GM12878 (cell line): ENCODE measurements around the gene RBM19. TPM values are rescaled to one million over a fixed set of nuclear protein-coding genes. Genes with fewer than 3 reads are reported as not detected.

Experiments
- ATAC-seq: fragments of 200-7000 bp; cut with Tn5 transposase; 3 replicates; pipeline ENCODE4 v1.9.1; 2020; ENCODE audit warnings: mild to moderate bottlenecking, moderate library complexity
- BruUV-seq: library from RNA; stranded (reverse); fragments of 400-500 nt; replicated peaks from 2 replicates; lab custom pipeline; 2021; lab: Mats Ljungman, UMichigan
- CTCF ChIA-PET: fragments of 300-600 bp; sonication (Branson Sonifier 250); formaldehyde crosslinking; extraction: SDS; loops from one replicate; lab custom pipeline; 2021; ENCODE audit warnings: inconsistent platforms; lab: Yijun Ruan, JAX
- POLR2A ChIA-PET: fragments of 350-600 bp; formaldehyde crosslinking; extraction: SDS; loops from one replicate; lab custom pipeline; 2021; ENCODE audit warnings: inconsistent platforms; lab: Charles Lee
- RAD21 ChIA-PET: fragments of 300-600 bp; sonication (Branson Sonifier 250); formaldehyde crosslinking; loops from one replicate; lab custom pipeline; 2023; ENCODE audit warnings: antibody characterized with exemption; ENCODE audit not compliant: unreplicated experiment; lab: Charles Lee
- SMC1A ChIA-PET: fragments of 300-600 bp; sonication (Branson Sonifier 250); formaldehyde crosslinking; loops from one replicate; lab custom pipeline; 2023; ENCODE audit not compliant: unreplicated experiment, uncharacterized antibody; lab: Charles Lee
- DNase-seq: peaks from one replicate; pipeline ENCODE4 v3.0.0-alpha.2; 2011; ENCODE audit warnings: low read depth, low spot score
- FAIRE-seq: peaks from 3 replicates; lab custom pipeline; 2011; peaks lifted over from hg19 to GRCh38; lab: Jason Lieb, UNC
- H2AFZ ChIP-seq: 2 replicates; pipeline ENCODE4 v1.6.0; 2011; ENCODE audit warnings: low read depth, low read length, control low read depth; ENCODE audit not compliant: control insufficient read depth
- H3K27ac ChIP-seq: 2 replicates; pipeline ENCODE4 v1.5.1; 2011; ENCODE audit warnings: control low read depth; ENCODE audit not compliant: control insufficient read depth, insufficient read depth
- H3K27me3 ChIP-seq, 2 experiments: replicated peaks in 1 of 2; 2 replicates each; pipeline versions ENCODE4 v1.6.0 to v1.6.1; 2011; ENCODE audit warnings: low read length in 1 of 2; ENCODE audit not compliant: control insufficient read depth in 2 of 2, insufficient read depth in 2 of 2
- H3K36me3 ChIP-seq, 2 experiments: 2 replicates each; pipeline ENCODE4 v1.5.1; 2011; ENCODE audit warnings: low read length in 1 of 2; ENCODE audit not compliant: control insufficient read depth in 2 of 2, insufficient read depth in 2 of 2
- H3K4me1 ChIP-seq: 2 replicates; pipeline ENCODE4 v1.6.1; 2011; ENCODE audit warnings: mild to moderate bottlenecking, low read length, moderate library complexity, mixed read lengths; ENCODE audit not compliant: control insufficient read depth, insufficient read depth
- H3K4me2 ChIP-seq: 2 replicates; pipeline ENCODE4 v1.6.0; 2011; ENCODE audit warnings: control low read depth; ENCODE audit not compliant: control insufficient read depth, insufficient read depth
- H3K4me3 ChIP-seq: fragments of 200-600 bp; sonication (generic); 2 replicates; pipeline ENCODE4 v1.5.1; 2016
- H3K79me2 ChIP-seq: 2 replicates; pipeline ENCODE4 v1.6.0; 2011; ENCODE audit warnings: low read length; ENCODE audit not compliant: control insufficient read depth, insufficient read depth
- H3K9ac ChIP-seq: 2 replicates; pipeline ENCODE4 v1.8.0; 2011; ENCODE audit warnings: low read length, control low read depth, mixed read lengths; ENCODE audit not compliant: control insufficient read depth, insufficient read depth
- H3K9me3 ChIP-seq: replicated peaks from 3 replicates; pipeline ENCODE4 v1.5.1; 2011; ENCODE audit warnings: mild to moderate bottlenecking, low read length; ENCODE audit not compliant: control insufficient read depth, insufficient read depth
- H4K20me1 ChIP-seq: 2 replicates; pipeline ENCODE4 v1.6.0; 2011; ENCODE audit not compliant: control insufficient read depth, insufficient read depth
- ASH2L ChIP-seq: fragments of 300-600, 200-600 bp; sonication (generic); IDR thresholded peaks from 2 replicates; pipeline ENCODE4 v1.6.1; 2017; ENCODE audit warnings: low read depth, mild to moderate bottlenecking, borderline replicate concordance
- CREB1 ChIP-seq: IDR thresholded peaks from 2 replicates; pipeline ENCODE4 v1.6.1; 2012; ENCODE audit warnings: low read depth, mild to moderate bottlenecking, inconsistent platforms
- GATAD2B ChIP-seq: fragments of 450-650 bp; conservative IDR thresholded peaks from 2 replicates; pipeline ENCODE4 v1.6.1; 2017; ENCODE audit warnings: low read depth, mild to moderate bottlenecking, moderate library complexity
- IRF5 ChIP-seq: fragments of 450-650 bp; IDR thresholded peaks from 2 replicates; pipeline ENCODE4 v1.6.1; 2017; ENCODE audit warnings: borderline replicate concordance
- MEF2A ChIP-seq: IDR thresholded peaks from 2 replicates; pipeline ENCODE4 v1.6.1; 2011; ENCODE audit warnings: low read depth, mild to moderate bottlenecking, low read length, moderate library complexity; ENCODE audit not compliant: insufficient read depth
- MEF2B ChIP-seq: fragments of 450-650 bp; IDR thresholded peaks from 2 replicates; pipeline ENCODE4 v1.6.1; 2018; ENCODE audit warnings: mild to moderate bottlenecking, moderate library complexity; ENCODE audit not compliant: partially characterized antibody, poor library complexity, severe bottlenecking
- NR2C2 ChIP-seq: IDR thresholded peaks from 2 replicates; pipeline ENCODE4 v1.6.1; 2011; ENCODE audit warnings: borderline replicate concordance, low read depth; ENCODE audit not compliant: control insufficient read depth, insufficient read length
- NR2F1 ChIP-seq: fragments of 450-650 bp; conservative IDR thresholded peaks from 2 replicates; pipeline ENCODE4 v1.6.1; 2017; ENCODE audit warnings: mild to moderate bottlenecking
- PAX8 ChIP-seq: fragments of 450-650 bp; IDR thresholded peaks from 2 replicates; pipeline ENCODE4 v1.6.1; 2017; ENCODE audit warnings: mild to moderate bottlenecking, moderate library complexity
- PBX3 ChIP-seq: IDR thresholded peaks from 2 replicates; pipeline ENCODE4 v1.6.1; 2011; ENCODE audit warnings: mild to moderate bottlenecking, low read depth, low read length, moderate library complexity; ENCODE audit not compliant: insufficient replicate concordance
- RELA ChIP-seq: fragments of 450-650 bp; IDR thresholded peaks from 2 replicates; pipeline ENCODE4 v1.8.0; 2014; ENCODE audit warnings: borderline replicate concordance; ENCODE audit not compliant: partially characterized antibody
- RELB ChIP-seq: fragments of 450-650 bp; IDR thresholded peaks from 2 replicates; pipeline ENCODE4 v1.6.1; 2017; ENCODE audit warnings: low read depth, mild to moderate bottlenecking, moderate library complexity
- SIX5 ChIP-seq: IDR thresholded peaks from 2 replicates; pipeline ENCODE4 v1.6.1; 2011; ENCODE audit warnings: mild to moderate bottlenecking, low read depth, low read length, moderate library complexity; ENCODE audit not compliant: severe bottlenecking
- ZBTB40 ChIP-seq: fragments of 450-650 bp; IDR thresholded peaks from 2 replicates; pipeline ENCODE4 v1.6.1; 2016; ENCODE audit warnings: mild to moderate bottlenecking, moderate library complexity, borderline replicate concordance
- ZNF274 ChIP-seq: IDR thresholded peaks from one replicate; pipeline ENCODE4 v1.8.0; 2011; ENCODE audit not compliant: insufficient read length, insufficient read depth
- WGBS: methylation state at CpG from one replicate; pipeline ENCODE4 v1.1.6; 2016; ENCODE audit warnings: low lambda C conversion rate; ENCODE audit not compliant: insufficient replicate concordance, insufficient coverage; ENCODE audit errors: missing lambda C conversion rate; 5-methylcytosine and 5-hydroxymethylcytosine counted together
- in situ Hi-C: fragments of 300-500 bp; cut with MboI; formaldehyde crosslinking; loops from 9 replicates; pipeline ENCODE4 v1.14.3; 2018; ENCODE audit warnings: mixed read lengths
- intact Hi-C: fragments of 100-400 bp; cut with micrococcal nuclease; formaldehyde crosslinking; loops from one replicate; pipeline ENCODE4 v1.14.2; 2022; ENCODE audit not compliant: unreplicated experiment
- polyA plus RNA-seq, 11 experiments: library from polyadenylated mRNA; depleted of rRNA in 4 of 11; unstranded in 6 of 11; stranded (reverse) in 5 of 11; fragments of >200 nt; fragmentation: Nextera tagmentation in 4 of 11; fragmentation: Illumina TruSeq in 1 of 11; extraction: Ambion mirVana in 4 of 11; extraction: Trizol in 1 of 11; gene quantifications; 1 replicate in 1 of 11; 2 replicates in 10 of 11; pipeline versions ENCODE4 v1.2.1 to v1.2.3, GENCODE V29; 2011 to 2016; ENCODE audit warnings: inconsistent platforms in 2 of 11, missing spikeins in 2 of 11, low read depth in 1 of 11
- total RNA-seq, 4 experiments: library from RNA; depleted of rRNA in 3 of 4; stranded (reverse); fragments of >200 nt in 3 of 4; fragmentation: Illumina TruSeq in 1 of 4; extraction: Trizol in 1 of 4; gene quantifications; 2 replicates each; pipeline versions ENCODE4 v1.2.1 to v1.2.3, GENCODE V29; 2013 to 2021

RBM19 gene
- total and polyA plus RNA-seq, 10 of the 15 experiments (the other 5 are each of a cell fraction or from before 2014, with no cell fraction given), result 4.2 to 42.9 (median 28.4) TPM

GRCh38 chr12:113852264-113852663, 113.9 kb downstream of the RBM19 start:
- 84% methylated on average over 5 of the region's 5 CpGs for WGBS
- POLR2A ChIA-PET, result no interaction called here

More at GRCh38 chr12:113852264-113852663, 113.9 kb downstream of the RBM19 start:
- no peak for FAIRE-seq
- Histone ChIP-seq H3K79me2 (no peaks in the 10 kb centered on the region), H3K36me3 (peaks cover 0 to 2% of the 10 kb centered on the region in 2 experiments; a peak in 3 of 4 replicates), H2AFZ (no peak overlapping the region), H3K9me3 (no peaks in the 10 kb centered on the region), H3K4me1 (no peaks in the 10 kb centered on the region), H3K27me3 (no peaks in the 10 kb centered on the region), H3K4me2 (no peak overlapping the region), H3K27ac (no peak overlapping the region), H4K20me1 (no peaks in the 10 kb centered on the region), H3K4me3 (no peak overlapping the region), H3K9ac (no peak overlapping the region)
- SMC1A ChIA-PET, result no interaction called here
- CTCF ChIA-PET, result no interaction called here
- intact Hi-C loops, result no loop called here
- DNase-seq, result no peak
- no peak for ATAC-seq
- in situ Hi-C loops, result no loop called here
- no TSS peak for BruUV-seq
- TF ChIP-seq PAX8, result no peak
- TF ChIP-seq SIX5, result no peak
- TF ChIP-seq ZNF274, result no peak
- TF ChIP-seq MEF2B, result no peak
- TF ChIP-seq NR2F1, result no peak
- no peak for TF ChIP-seq RELB
- TF ChIP-seq PBX3, result no peak
- TF ChIP-seq NR2C2, result no peak
- TF ChIP-seq RELA, result no peak
- no peak for TF ChIP-seq ZBTB40
- TF ChIP-seq MEF2A, result no peak
- TF ChIP-seq CREB1, result no peak
- TF ChIP-seq GATAD2B, result no peak
- no peak for TF ChIP-seq IRF5
- TF ChIP-seq ASH2L, result no peak
- RAD21 ChIA-PET, result no interaction called here
